SK-N-MC (cell line): ENCODE data around the gene SHISA9.

Experiments
- EZH2 ChIP-seq: fragments of 200-600 bp; sonication (generic); IDR thresholded peaks from one replicate; pipeline ENCODE4 v1.6.1; 2017; ENCODE audit warnings: antibody characterized with exemption
- FOXP2 ChIP-seq: optimal IDR thresholded peaks from 2 replicates; pipeline ENCODE3; 2011; ENCODE audit warnings: mild to moderate bottlenecking, moderate library complexity; ENCODE audit not compliant: insufficient read depth; ENCODE audit errors: extremely low read length, control extremely low read depth
- POLR2AphosphoS5 ChIP-seq: IDR thresholded peaks from 2 replicates; pipeline ENCODE4 v1.6.1; 2012; ENCODE audit warnings: mild to moderate bottlenecking, low read depth, low read length, borderline replicate concordance

- TF ChIP-seq EZH2 (no peak), POLR2AphosphoS5 (no peak), FOXP2 (no peak)
These were observed 154.1 kb downstream of the SHISA9 start for GRCh38 chr16:13055480-13055879.
